Measurements from ENCODE around the gene RBKS. TPM values are rescaled to one million over a fixed set of nuclear protein-coding genes. Genes with fewer than 3 reads are reported as not detected.

The RBKS gene
- total RNA-seq, 1 donor from 2014 or later: 1.6 TPM

DNA sequence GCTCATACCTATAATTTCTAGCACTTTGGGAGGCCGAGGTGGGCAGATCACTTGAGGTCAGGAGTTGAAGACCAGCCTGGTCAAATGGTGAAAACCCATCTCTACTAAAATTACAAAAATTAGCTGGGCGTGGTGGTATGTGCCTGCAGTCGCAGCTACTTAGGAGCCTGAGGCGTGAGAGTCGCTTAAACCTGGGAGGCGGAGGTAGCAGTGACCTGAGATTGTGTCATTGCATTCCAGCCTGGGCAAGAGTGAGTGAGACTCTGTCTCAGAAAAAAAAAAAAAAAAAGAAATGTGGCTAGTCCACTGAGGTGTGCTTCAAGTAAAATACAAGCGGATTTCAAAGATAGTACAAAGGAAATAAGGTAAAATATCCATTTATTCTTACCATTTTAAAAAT lies 46.2 kb downstream of the RBKS start:
- H3K4me3 Mint-ChIP-seq (ENCODE audit: unreplicated experiment): no peak overlapping the region
- no peak overlapping the region for H3K4me2 ChIP-seq (ENCODE audit: low read length)
- no peaks in the 10 kb centered on the region for H3K4me1 ChIP-seq (ENCODE audit: insufficient read depth, low read length)
- no peak overlapping the region for H3K27ac Mint-ChIP-seq (ENCODE audit: unreplicated experiment)
- no peak overlapping the region for H3K9ac ChIP-seq (ENCODE audit: low read length)
- FAIRE-seq: no peak
- no peak overlapping the region for H2AFZ ChIP-seq (ENCODE audit: low read depth, low read length)
- no peaks in the 10 kb centered on the region for H3K9me3 ChIP-seq (ENCODE audit: insufficient read depth, low read depth, low read length)
- no peaks in the 10 kb centered on the region for H3K27me3 Mint-ChIP-seq (ENCODE audit: low read depth, unreplicated experiment)
- H3K27ac ChIP-seq (ENCODE audit: low read depth, low read length): no peak overlapping the region
- H3K9me3 Mint-ChIP-seq (ENCODE audit: unreplicated experiment): no peaks in the 10 kb centered on the region
- no peaks in the 10 kb centered on the region for H3K4me1 Mint-ChIP-seq (ENCODE audit: low read depth, unreplicated experiment)
- H3K36me3 ChIP-seq (ENCODE audit: insufficient read depth, low read length): no peaks in the 10 kb centered on the region
- H3K27me3 ChIP-seq (ENCODE audit: insufficient read depth, low read length): no peaks in the 10 kb centered on the region
- H3K79me2 ChIP-seq (ENCODE audit: insufficient read depth, low read length): no peaks in the 10 kb centered on the region
- no peaks in the 10 kb centered on the region for H4K20me1 ChIP-seq (ENCODE audit: insufficient read depth, low read length)
- no peak overlapping the region for H3K4me3 ChIP-seq (ENCODE audit: insufficient read depth, low read depth, low read length)
- peaks cover 3% of the 10 kb centered on the region for H3K36me3 Mint-ChIP-seq (ENCODE audit: low read depth, unreplicated experiment)
- TF ChIP-seq EZH2 (IDR thresholded peaks at IDR 0.05; ENCODE audit: insufficient read depth, low read length): no peak
- TF ChIP-seq, protein P1, sequence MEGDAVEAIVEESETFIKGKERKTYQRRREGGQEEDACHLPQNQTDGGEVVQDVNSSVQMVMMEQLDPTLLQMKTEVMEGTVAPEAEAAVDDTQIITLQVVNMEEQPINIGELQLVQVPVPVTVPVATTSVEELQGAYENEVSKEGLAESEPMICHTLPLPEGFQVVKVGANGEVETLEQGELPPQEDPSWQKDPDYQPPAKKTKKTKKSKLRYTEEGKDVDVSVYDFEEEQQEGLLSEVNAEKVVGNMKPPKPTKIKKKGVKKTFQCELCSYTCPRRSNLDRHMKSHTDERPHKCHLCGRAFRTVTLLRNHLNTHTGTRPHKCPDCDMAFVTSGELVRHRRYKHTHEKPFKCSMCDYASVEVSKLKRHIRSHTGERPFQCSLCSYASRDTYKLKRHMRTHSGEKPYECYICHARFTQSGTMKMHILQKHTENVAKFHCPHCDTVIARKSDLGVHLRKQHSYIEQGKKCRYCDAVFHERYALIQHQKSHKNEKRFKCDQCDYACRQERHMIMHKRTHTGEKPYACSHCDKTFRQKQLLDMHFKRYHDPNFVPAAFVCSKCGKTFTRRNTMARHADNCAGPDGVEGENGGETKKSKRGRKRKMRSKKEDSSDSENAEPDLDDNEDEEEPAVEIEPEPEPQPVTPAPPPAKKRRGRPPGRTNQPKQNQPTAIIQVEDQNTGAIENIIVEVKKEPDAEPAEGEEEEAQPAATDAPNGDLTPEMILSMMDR (IDR thresholded peaks at IDR 0.05; ENCODE audit: insufficient read depth, low read depth, low read length): no peak
- no peak for DNase-seq (ENCODE audit: low read depth)

DNA sequence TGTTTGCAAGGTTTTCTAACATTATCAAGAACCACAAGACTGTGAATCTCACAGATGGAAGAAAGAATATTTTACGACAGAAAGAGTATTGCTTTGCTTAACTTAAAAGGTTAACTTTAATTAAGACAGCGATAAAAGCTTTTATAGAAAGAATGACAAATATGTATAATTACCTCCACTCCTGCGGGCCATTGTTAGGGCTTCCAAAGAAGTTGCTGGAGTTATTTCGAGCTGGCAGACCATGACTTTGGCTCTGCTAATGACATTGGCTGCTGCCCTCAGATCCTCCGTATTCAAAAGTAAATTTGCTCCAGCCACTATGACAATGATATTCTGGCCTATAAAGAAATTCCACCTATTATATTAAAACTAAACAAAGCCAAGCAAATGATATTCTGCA lies 47.3 kb downstream of the RBKS start:
- Mint-ChIP-seq H3K4me1 (ENCODE audit: low read depth, unreplicated experiment) (peaks cover 2% of the 10 kb centered on the region), H3K4me3 (ENCODE audit: unreplicated experiment) (no peak overlapping the region), H3K36me3 (ENCODE audit: low read depth, unreplicated experiment) (peaks cover 3% of the 10 kb centered on the region), H3K27ac (ENCODE audit: unreplicated experiment) (no peak overlapping the region), H3K27me3 (ENCODE audit: low read depth, unreplicated experiment) (no peaks in the 10 kb centered on the region), H3K9me3 (ENCODE audit: unreplicated experiment) (no peaks in the 10 kb centered on the region)
- H3K4me3 ChIP-seq (ENCODE audit: insufficient read depth, low read depth, low read length): no peak overlapping the region
- H4K20me1 ChIP-seq (ENCODE audit: insufficient read depth, low read length): no peaks in the 10 kb centered on the region
- no peak for DNase-seq (ENCODE audit: low read depth)
- H3K9ac ChIP-seq (ENCODE audit: low read length): no peak overlapping the region
- FAIRE-seq: no peak
- H3K27ac ChIP-seq (ENCODE audit: low read depth, low read length): no peak overlapping the region
- no peaks in the 10 kb centered on the region for H3K36me3 ChIP-seq (ENCODE audit: insufficient read depth, low read length)
- H3K4me1 ChIP-seq (ENCODE audit: insufficient read depth, low read length): no peaks in the 10 kb centered on the region
- no peak for TF ChIP-seq EZH2 (IDR thresholded peaks at IDR 0.05; ENCODE audit: insufficient read depth, low read length)
- TF ChIP-seq, protein P1 (IDR thresholded peaks at IDR 0.05; ENCODE audit: insufficient read depth, low read depth, low read length): no peak
- H3K27me3 ChIP-seq (ENCODE audit: insufficient read depth, low read length): no peaks in the 10 kb centered on the region
- H3K79me2 ChIP-seq (ENCODE audit: insufficient read depth, low read length): no peaks in the 10 kb centered on the region
- H2AFZ ChIP-seq (ENCODE audit: low read depth, low read length): no peak overlapping the region
- H3K9me3 ChIP-seq (ENCODE audit: insufficient read depth, low read depth, low read length): no peaks in the 10 kb centered on the region
- H3K4me2 ChIP-seq (ENCODE audit: low read length): no peak overlapping the region

DNA sequence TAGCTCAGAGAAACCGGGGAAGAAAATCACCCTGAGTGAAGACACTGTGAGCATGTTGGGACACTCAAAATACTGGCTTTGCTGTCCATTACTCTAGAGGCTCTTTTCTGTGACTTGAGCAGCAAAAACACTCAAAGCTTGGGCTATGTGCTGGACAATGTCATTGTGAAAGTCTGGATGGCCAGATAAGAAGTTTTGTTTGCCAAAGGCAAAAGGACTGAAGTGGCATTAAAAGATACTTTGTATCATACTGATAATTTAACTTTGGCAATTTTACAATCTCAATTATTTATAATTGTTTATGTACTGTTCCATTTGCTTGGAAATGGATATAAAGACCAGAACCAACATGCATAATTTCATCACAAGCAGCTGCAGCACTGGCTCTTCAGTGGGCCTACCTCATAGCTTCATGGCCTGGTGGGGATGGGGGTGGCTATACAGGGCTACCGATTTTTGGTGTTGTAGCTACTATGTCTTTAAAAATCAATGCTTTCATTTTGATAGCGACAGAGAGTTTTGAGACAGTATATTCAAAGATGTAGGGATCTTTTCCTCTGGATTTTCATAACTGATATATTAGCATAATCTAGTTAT lies 51.1 kb downstream of the RBKS start:
- H3K27ac Mint-ChIP-seq (ENCODE audit: unreplicated experiment): no peak overlapping the region
- H4K20me1 ChIP-seq (ENCODE audit: insufficient read depth, low read length): no peaks in the 10 kb centered on the region
- peaks cover 3% of the 10 kb centered on the region for H3K9me3 Mint-ChIP-seq (ENCODE audit: unreplicated experiment)
- H3K4me3 Mint-ChIP-seq (ENCODE audit: unreplicated experiment): no peak overlapping the region
- TF ChIP-seq, protein P1 (IDR thresholded peaks at IDR 0.05; ENCODE audit: insufficient read depth, low read depth, low read length): no peak
- no peak for TF ChIP-seq EZH2 (IDR thresholded peaks at IDR 0.05; ENCODE audit: insufficient read depth, low read length)
- no peak overlapping the region for H3K4me3 ChIP-seq (ENCODE audit: insufficient read depth, low read depth, low read length)
- H3K9ac ChIP-seq (ENCODE audit: low read length): no peak overlapping the region
- H3K9me3 ChIP-seq (ENCODE audit: insufficient read depth, low read depth, low read length): no peaks in the 10 kb centered on the region
- peaks cover 6% of the 10 kb centered on the region for H3K4me1 Mint-ChIP-seq (ENCODE audit: low read depth, unreplicated experiment)
- no peak overlapping the region for H3K27ac ChIP-seq (ENCODE audit: low read depth, low read length)
- H3K4me1 ChIP-seq (ENCODE audit: insufficient read depth, low read length): no peaks in the 10 kb centered on the region
- H3K27me3 Mint-ChIP-seq (ENCODE audit: low read depth, unreplicated experiment): no peaks in the 10 kb centered on the region
- no peak overlapping the region for H3K4me2 ChIP-seq (ENCODE audit: low read length)
- H3K27me3 ChIP-seq (ENCODE audit: insufficient read depth, low read length): no peaks in the 10 kb centered on the region
- FAIRE-seq (no peak), DNase-seq (ENCODE audit: low read depth) (no peak)
- H3K36me3 ChIP-seq (ENCODE audit: insufficient read depth, low read length): no peaks in the 10 kb centered on the region
- peaks cover 3% of the 10 kb centered on the region for H3K36me3 Mint-ChIP-seq (ENCODE audit: low read depth, unreplicated experiment)
- H3K79me2 ChIP-seq (ENCODE audit: insufficient read depth, low read length): no peaks in the 10 kb centered on the region
- no peak overlapping the region for H2AFZ ChIP-seq (ENCODE audit: low read depth, low read length)

All from astrocyte (in vitro differentiated cells and primary cell).